Fibroblast of villous mesenchyme (primary cell): ENCODE results near the gene CD164L2. TPM values are rescaled to one million over a fixed set of nuclear protein-coding genes. Genes with fewer than 3 reads are reported as not detected.

Source experiments
- DNase-seq: peaks from one replicate; pipeline ENCODE4 v3.0.0-alpha.2; 2010; ENCODE audit warnings: low read depth
- H3K4me3 ChIP-seq: 2 replicates; pipeline ENCODE4 v1.5.1; 2011; ENCODE audit warnings: low read depth, mild to moderate bottlenecking, low read length
- total RNA-seq: library from RNA; depleted of rRNA; stranded (reverse); fragments of >200 nt; gene quantifications from 2 replicates; pipeline ENCODE4 v1.2.3, GENCODE V29; 2012
- TF ChIP-seq, protein P1 (sequence below): IDR thresholded peaks from 2 replicates; pipeline ENCODE4 v1.5.1; 2012; ENCODE audit warnings: low read depth, mild to moderate bottlenecking, low read length; ENCODE audit not compliant: insufficient read depth

Gene CD164L2
- total RNA-seq, 1 donor = not detected

- DNase-seq = no peak
- TF ChIP-seq, protein P1, sequence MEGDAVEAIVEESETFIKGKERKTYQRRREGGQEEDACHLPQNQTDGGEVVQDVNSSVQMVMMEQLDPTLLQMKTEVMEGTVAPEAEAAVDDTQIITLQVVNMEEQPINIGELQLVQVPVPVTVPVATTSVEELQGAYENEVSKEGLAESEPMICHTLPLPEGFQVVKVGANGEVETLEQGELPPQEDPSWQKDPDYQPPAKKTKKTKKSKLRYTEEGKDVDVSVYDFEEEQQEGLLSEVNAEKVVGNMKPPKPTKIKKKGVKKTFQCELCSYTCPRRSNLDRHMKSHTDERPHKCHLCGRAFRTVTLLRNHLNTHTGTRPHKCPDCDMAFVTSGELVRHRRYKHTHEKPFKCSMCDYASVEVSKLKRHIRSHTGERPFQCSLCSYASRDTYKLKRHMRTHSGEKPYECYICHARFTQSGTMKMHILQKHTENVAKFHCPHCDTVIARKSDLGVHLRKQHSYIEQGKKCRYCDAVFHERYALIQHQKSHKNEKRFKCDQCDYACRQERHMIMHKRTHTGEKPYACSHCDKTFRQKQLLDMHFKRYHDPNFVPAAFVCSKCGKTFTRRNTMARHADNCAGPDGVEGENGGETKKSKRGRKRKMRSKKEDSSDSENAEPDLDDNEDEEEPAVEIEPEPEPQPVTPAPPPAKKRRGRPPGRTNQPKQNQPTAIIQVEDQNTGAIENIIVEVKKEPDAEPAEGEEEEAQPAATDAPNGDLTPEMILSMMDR = no peak
These were observed 44.4 kb downstream of the CD164L2 start for GRCh38 chr1:27338751-27339150.

GRCh38 chr1:27336756-27337155 lies 46.4 kb downstream of the CD164L2 start:
- no peak overlapping the region for H3K4me3 ChIP-seq
- DNase-seq = no peak
- TF ChIP-seq, protein P1 = no peak

More at GRCh38 chr1:27338751-27339150, 44.4 kb downstream of the CD164L2 start:
- no peak overlapping the region for H3K4me3 ChIP-seq

DNA sequence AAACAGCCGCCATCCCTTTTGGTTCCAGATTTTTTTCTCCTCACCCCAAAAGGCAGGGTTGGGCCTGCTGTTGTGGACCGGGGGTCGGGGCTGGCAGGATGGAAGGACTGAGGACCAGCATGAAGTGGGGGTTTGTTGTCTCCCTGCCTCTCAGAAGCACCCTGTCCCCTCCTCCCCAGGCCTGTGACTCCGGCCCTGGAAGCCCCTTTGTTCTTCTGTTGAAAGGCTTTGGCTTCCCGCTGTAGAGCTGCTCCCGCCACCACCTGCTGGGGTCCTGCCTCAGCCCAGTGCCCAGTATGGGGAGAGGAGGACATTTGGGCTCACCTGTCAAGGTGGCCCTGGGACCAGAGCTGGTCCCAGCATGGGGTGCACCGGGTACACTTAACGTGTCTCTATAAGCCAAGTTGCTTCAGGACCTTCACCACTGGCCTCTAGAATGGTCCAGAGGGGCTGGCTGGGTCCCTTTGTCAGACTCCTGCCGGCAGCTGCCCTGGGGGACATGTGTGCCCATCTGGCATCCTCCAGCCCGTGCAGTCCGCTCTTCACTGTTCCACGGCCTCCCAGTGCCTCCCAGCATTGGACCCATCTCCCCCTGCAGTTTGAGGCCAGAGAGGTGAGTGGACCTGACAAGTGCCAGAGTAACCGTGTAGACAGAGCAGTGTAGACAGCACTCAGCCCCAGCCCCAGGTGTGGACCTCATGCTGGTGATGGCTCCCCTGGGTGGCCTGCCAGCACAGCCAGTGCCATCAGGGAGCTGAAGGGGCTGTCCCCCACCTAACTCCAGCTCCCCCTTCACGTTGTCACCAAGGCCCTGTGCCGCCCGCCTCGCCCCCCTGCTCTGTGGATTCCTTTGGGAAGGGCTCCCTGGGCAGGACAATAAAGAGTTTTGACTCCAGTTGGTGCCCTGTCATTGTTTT lies 47.4 kb downstream of the CD164L2 start:
- no peak for DNase-seq
- TF ChIP-seq, protein P1 = no peak
- no peak overlapping the region for H3K4me3 ChIP-seq

- no peak for DNase-seq
- H3K4me3 ChIP-seq = no peak overlapping the region
- TF ChIP-seq, protein P1 = no peak
These were observed 49.3 kb downstream of the CD164L2 start for GRCh38 chr1:27333717-27334279.

DNA sequence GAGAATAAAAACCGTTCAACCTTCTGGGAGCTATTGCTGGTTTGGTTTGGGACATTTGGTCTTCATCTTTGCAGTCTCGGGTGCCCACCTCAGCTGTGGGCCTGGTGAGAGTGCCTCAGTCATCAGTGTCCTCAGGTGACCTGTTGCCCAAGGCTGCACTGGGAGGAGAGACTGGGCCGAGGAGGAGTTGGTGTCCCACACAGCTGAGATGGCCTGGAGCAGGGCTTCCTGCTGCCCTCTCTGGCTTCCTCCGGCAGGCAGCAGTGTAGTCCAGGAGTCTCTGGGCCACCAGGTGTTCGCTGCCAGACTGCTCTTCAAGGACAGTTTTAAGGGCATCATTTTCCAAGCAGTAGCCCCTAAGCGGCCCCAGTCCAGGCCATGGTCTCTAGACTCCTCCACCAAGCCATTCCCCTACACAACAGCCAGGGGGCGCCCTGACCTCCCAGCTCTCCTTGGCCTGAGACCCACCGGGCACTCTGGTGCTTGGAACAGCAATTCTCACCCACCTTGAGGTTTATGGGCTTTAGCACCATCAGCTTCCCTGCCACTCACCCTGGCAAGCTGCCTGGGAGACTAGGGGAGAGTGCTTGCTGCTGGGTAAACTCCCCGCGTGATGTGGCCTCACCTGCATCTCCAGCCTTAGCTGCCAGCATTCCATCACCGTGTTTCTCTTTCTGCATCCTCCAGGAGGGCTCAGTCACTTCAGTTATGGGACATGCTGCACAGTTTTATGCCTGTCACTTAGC lies 50.4 kb downstream of the CD164L2 start:
- peak; percentile 30 for DNase-seq
- H3K4me3 ChIP-seq = no peak overlapping the region
- TF ChIP-seq, protein P1 = peak; percentile 85

GRCh38 chr1:27331922-27332321 lies 51.2 kb downstream of the CD164L2 start:
- H3K4me3 ChIP-seq = no peak overlapping the region
- TF ChIP-seq, protein P1 = no peak
- no peak for DNase-seq
